Measurements from ENCODE around the gene ACSS2.

ACSS2 gene

GRCh38 chr20:34949120-34949519, 72.7 kb downstream of the ACSS2 start:
- no peak for DNase-seq (ENCODE audit: low read depth)

- DNase-seq (ENCODE audit: low read depth) = no peak
Measured at GRCh38 chr20:34951252-34951651, 74.8 kb downstream of the ACSS2 start.

GRCh38 chr20:34951652-34952051, 75.2 kb downstream of the ACSS2 start:
- DNase-seq (ENCODE audit: low read depth) = no peak

GRCh38 chr20:34952671-34953070, 76.3 kb downstream of the ACSS2 start:
- no peak for DNase-seq (ENCODE audit: low read depth)

GRCh38 chr20:34953960-34954359, 77.5 kb downstream of the ACSS2 start:
- no peak for DNase-seq (ENCODE audit: low read depth)

GRCh38 chr20:34954904-34955230, 78.5 kb downstream of the ACSS2 start:
- DNase-seq (ENCODE audit: low read depth) = peak; percentile 36

- DNase-seq (ENCODE audit: low read depth) = peak; percentile 97
Measured at GRCh38 chr20:34955231-34956040, 79.0 kb downstream of the ACSS2 start, which contains the start of the genes GSS and MYH7B. Gene GSS, minus strand, starts transcription at chr20:34955806. Its CDS starts 3,954 bp downstream, at chr20:34951852. Gene MYH7B, plus strand, starts transcription at chr20:34955868. Its CDS starts 22,138 bp downstream, at chr20:34978006.

GRCh38 chr20:34956041-34956458, 79.6 kb downstream of the ACSS2 start:
- no peak for DNase-seq (ENCODE audit: low read depth)

- DNase-seq (ENCODE audit: low read depth) = no peak
Measured at GRCh38 chr20:34956751-34957472, 80.5 kb downstream of the ACSS2 start.

GRCh38 chr20:34964486-34964885, 88.1 kb downstream of the ACSS2 start:
- no peak for DNase-seq (ENCODE audit: low read depth)

- DNase-seq (ENCODE audit: low read depth) = no peak
Measured at GRCh38 chr20:34965051-34965450, 88.6 kb downstream of the ACSS2 start.

GRCh38 chr20:34967421-34967820, 91.0 kb downstream of the ACSS2 start:
- DNase-seq (ENCODE audit: low read depth) = no peak

GRCh38 chr20:34968042-34968775, 91.8 kb downstream of the ACSS2 start:
- no peak for DNase-seq (ENCODE audit: low read depth)

GRCh38 chr20:34970193-34970840, 93.9 kb downstream of the ACSS2 start:
- no peak for DNase-seq (ENCODE audit: low read depth)

- no peak for DNase-seq (ENCODE audit: low read depth)
Measured at GRCh38 chr20:34970846-34971560, 94.6 kb downstream of the ACSS2 start.

GRCh38 chr20:34971561-34972235, 95.3 kb downstream of the ACSS2 start:
- DNase-seq (ENCODE audit: low read depth) = no peak

- DNase-seq (ENCODE audit: low read depth) = no peak
Measured at GRCh38 chr20:34974246-34974645, 97.8 kb downstream of the ACSS2 start.

- DNase-seq (ENCODE audit: low read depth) = no peak
Measured at GRCh38 chr20:34976286-34976685, 99.9 kb downstream of the ACSS2 start.

Measured in CMK (cell line).